Stimulated activated CD4-positive, alpha-beta T cell treated with anti-CD3 and anti-CD28 coated beads, Interleukin-1b, Interleukin-23, amount 100 ng/mL, for 1 hour (primary cell): Measurements from ENCODE around the gene SIL1.

Experiments used
- DNase-seq, 2 donors: peaks; one replicate each; pipeline ENCODE4 v3.0.0-alpha.2; 2020; ENCODE audit warnings: low read depth in 2 of 2

The SIL1 gene

GRCh38 chr5:139110526-139111168 is 87.5 kb downstream of the SIL1 start:
- no peak for DNase-seq

- no peak for DNase-seq
These were observed 89.9 kb downstream of the SIL1 start for GRCh38 chr5:139108063-139108824.

DNA sequence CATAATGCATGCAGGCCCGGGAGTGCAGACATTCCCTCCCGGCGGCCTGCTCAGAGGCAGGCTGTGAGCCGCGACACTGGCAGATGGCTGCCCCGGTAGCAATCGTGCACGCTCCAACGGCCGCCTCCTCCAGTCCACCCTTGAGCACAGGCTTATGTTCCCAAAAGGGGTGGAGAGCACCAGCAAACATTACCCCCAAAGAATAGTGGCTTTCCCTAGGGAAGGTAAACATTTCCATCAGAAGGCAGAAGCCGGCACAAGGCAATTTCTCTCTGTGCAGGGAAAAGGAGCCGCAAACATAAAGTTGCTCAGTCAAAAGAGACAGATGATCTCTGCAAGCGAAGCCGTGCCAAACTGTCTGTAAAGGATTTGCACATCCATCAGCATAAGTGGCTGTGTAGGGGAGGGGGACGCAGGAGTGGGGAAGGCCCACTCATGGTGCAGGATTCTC is 92.5 kb downstream of the SIL1 start:
- no peak for DNase-seq

GRCh38 chr5:139104577-139105276 is 93.4 kb downstream of the SIL1 start:
- DNase-seq: no peak

GRCh38 chr5:139103762-139104161 is 94.4 kb downstream of the SIL1 start:
- DNase-seq: no peak

GRCh38 chr5:139100825-139101224 is 97.3 kb downstream of the SIL1 start:
- DNase-seq: no peak

DNA sequence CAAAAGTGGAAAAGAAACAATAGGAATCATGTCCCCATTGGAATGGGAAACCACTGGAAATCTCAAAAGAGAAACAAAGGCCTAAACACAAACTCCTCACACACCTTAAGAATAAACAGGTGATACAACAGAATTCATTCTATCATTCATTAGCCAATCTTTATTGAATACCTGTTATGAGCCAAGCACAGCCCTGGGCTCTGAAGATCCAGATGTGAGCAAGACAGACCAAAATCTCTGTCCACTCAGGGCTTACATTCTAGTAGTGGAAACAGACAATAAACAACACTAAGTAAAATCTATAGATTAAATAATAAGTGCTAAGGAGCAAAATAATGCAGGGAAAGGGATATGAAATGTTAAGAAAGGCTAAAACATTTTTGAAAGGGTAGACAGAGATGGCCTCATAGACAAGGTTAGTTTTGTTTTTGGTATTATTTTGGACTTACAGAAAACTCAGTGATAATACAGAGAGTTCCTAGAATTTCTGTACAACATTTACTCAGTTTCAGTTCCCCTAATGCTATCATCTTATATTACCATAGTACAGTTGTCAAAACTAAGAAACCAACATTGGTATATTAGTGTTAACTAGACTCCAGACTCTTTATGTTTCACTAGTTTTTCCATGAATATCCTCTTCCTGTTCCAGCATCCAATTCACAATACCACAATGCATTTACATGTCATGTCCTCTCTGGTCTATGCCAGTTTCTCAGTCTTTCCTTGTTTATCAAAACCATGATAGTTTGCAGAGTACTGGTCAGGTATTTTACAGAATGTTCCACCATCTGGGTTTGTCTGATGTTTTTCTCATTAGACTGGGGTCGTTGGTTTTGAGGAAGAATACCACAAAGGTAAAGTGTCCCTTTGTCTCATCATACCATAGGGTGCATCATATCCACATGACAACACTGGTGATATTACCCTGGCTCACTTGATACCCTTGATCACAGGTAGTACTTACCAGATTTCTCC is 103.7 kb downstream of the SIL1 start:
- no peak for DNase-seq

- no peak for DNase-seq
These were observed 105.3 kb downstream of the SIL1 start for GRCh38 chr5:139092741-139093343.

DNA sequence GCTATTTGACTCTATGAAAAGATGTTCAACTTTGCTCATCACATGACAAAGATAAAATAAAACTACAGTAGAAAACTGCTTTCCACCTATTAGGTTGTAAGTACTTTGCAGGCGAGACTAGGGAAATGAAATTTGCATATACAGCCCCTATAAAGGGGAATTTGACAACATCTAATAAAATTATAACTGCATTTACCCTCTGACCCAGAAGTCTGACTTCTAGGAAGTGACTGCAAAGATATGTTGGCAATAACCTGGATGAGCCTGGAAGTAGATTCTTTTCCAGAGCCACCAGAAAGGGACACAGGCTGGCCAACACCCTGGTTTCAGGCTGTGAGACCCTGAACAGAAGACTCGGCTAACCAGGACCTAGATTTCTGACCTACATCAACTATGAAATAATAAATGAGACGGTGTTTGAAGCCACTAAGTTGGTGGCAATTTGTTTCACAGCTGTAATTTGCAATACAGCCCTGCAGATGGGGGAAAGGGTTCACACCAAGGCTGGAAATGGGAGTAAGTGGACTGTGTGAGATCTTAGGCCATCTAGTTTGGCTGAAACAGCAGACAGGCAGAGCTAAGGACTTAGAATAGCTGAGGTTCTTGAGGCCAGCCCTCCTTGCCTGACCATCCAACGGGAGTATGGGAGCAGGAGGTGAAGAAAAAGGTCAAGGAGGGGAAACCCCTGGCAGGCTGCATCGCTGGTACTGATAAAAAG is 106.6 kb downstream of the SIL1 start:
- DNase-seq: no peak

GRCh38 chr5:139090581-139090980 is 107.6 kb downstream of the SIL1 start:
- no peak for DNase-seq

GRCh38 chr5:139088024-139088423 is 110.1 kb downstream of the SIL1 start:
- no peak for DNase-seq

DNA sequence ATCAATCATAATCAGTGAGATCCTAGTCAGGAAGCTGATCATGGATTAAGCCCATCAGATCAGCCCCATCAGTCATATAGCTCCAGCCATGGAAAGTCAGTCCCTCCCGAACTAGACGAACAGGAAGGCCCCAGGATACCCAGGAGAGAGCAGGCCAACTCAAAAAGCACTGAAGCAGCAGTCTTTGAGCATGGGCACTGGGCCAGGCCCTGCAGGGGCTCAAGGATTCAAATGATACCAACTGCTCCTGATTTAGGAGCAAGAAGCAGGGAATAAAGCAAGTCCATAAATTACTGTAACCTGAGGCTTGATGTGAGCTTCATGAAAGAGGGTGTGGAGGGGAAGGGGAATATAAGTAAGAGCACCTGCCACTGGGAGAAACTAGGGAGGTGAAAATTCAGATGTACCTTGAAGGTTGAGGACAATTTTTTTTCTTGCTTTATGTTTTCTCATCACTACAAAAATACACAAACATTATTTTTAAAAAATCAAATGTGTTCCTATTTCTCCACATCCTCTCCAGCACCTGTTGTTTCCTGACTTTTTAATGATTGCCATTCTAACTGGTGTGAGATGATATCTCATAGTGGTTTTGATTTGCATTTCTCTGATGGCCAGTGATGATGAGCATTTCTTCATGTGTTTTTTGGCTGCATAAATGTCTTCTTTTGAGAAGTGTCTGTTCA is 115.2 kb downstream of the SIL1 start:
- no peak for DNase-seq

DNA sequence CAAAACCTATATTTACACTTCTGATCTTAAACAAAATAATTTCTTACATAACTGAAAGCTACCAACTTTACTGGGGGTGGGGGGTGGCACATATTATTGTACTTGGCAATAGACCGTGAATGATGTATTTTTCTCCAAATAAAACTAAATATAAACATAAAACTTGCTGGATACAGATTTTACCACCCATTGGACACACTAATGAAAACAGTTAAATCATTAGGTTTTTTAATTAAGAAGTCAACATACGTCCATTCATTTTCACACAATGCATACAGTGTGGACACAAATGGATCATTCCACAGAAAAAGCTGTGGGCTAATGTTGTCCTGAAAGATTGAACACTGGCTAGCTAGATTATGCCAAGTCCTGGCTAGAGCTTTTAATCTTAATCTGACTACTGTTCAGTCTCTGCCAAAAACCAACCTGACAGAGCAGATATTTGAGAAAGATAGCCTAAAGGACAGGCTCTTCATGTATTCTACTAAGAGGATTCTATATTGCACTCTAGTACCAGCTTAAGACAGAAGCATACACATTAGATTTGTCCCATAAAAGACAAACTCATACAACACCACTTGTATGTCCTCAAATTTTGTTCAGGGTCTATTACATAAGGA is 118.1 kb downstream of the SIL1 start:
- DNase-seq: no peak

DNA sequence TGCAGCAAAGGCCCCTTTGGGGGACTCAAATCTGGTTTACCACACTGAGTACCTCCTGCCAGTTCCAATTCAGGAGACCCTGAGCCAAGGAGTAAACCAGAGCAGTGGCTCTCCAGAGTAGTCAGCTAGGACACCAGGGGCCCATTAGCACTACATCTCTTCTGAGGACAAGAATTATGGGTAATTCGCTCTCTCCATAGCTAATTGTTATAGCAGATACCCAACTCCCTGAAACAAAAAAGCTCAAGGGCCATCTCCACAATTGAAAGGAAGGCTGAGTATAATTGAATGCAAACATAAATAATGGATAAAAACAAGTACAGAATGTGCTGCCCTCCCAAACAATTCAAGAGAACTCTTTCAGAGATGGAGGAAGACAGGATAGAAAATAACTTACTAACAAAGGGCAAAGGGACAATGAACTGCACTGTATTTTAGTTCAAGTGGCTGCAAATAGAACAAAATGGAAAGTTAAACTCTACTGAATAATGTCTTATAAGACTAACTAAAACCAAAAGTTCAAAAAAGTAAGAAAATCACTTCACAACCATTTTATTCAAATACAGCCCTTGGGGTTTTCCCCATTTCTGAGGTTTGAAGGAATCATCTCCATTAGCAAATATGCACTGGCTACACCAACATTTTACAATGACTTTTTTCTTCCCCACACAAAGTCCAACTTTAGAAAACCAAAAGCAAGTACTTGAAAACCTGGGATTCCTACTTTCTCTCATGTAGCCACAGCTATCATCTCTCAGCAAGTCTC is 118.8 kb downstream of the SIL1 start:
- DNase-seq: no peak

- DNase-seq: no peak
These were observed 119.8 kb downstream of the SIL1 start for GRCh38 chr5:139078345-139078744.

DNA sequence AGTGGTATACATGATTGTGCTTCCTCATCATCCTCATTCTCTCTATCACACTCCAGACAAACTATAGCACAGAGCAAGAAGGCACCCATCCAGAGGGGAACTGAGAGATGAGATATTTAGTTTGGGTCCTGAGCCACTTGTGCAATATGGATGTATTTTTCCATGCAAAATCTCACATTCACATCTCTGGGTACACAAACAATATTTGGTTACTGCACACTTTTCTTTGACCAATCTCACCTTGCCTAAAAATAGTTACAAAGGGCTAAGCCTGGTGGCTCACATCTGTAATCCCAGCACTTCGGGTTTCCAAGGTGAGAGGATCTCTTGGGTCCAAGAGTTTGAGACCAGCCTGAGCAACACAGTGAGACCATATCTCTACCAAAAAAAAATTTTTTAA is 120.3 kb downstream of the SIL1 start:
- no peak for DNase-seq

DNA sequence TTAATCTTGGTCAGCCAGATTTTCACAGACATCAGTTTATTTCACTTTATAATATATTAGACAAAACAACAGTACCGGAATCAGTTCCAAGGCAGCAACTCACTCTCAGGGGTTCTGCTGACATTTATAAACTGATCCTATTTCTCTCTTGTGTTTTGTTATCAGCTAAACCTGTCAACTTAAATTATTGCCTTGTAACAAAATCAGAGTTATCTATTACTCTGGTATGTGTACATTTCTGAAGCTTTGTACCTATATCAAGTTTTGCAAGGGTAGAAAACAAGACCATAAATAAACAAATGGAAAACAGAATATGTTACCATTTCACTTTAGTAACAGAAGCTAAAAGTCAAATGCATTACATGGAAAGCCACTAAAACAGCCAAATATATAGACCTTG is 122.1 kb downstream of the SIL1 start:
- no peak for DNase-seq
